Astrocyte of the cerebellum (primary cell): ENCODE results near the gene ATG5.

ENCODE experiments used
- DNase-seq: peaks from one replicate; pipeline ENCODE4 v3.0.0-alpha.2; 2011; ENCODE audit warnings: low read depth
- H3K4me3 ChIP-seq: 2 replicates; pipeline ENCODE4 v1.5.1; 2011; ENCODE audit warnings: mild to moderate bottlenecking, low read depth, low read length, moderate library complexity
- in situ Hi-C: cut with HindIII; loops from 2 replicates; pipeline ENCODE4 v1.10.0; 2017; ENCODE audit warnings: low sequenced_read_pairs
- TF ChIP-seq, protein P1 (sequence below): IDR thresholded peaks from 2 replicates; pipeline ENCODE4 v1.5.1; 2012; ENCODE audit warnings: low read length, low read depth, moderate library complexity, mild to moderate bottlenecking; ENCODE audit errors: missing control alignments

The ATG5 gene

GRCh38 chr6:106293116-106293515 is 32.4 kb downstream of the ATG5 start:
- DNase-seq: no peak
- no peak overlapping the region for H3K4me3 ChIP-seq
- in situ Hi-C loops: no loop called here
- TF ChIP-seq, protein P1, sequence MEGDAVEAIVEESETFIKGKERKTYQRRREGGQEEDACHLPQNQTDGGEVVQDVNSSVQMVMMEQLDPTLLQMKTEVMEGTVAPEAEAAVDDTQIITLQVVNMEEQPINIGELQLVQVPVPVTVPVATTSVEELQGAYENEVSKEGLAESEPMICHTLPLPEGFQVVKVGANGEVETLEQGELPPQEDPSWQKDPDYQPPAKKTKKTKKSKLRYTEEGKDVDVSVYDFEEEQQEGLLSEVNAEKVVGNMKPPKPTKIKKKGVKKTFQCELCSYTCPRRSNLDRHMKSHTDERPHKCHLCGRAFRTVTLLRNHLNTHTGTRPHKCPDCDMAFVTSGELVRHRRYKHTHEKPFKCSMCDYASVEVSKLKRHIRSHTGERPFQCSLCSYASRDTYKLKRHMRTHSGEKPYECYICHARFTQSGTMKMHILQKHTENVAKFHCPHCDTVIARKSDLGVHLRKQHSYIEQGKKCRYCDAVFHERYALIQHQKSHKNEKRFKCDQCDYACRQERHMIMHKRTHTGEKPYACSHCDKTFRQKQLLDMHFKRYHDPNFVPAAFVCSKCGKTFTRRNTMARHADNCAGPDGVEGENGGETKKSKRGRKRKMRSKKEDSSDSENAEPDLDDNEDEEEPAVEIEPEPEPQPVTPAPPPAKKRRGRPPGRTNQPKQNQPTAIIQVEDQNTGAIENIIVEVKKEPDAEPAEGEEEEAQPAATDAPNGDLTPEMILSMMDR: no peak

DNA sequence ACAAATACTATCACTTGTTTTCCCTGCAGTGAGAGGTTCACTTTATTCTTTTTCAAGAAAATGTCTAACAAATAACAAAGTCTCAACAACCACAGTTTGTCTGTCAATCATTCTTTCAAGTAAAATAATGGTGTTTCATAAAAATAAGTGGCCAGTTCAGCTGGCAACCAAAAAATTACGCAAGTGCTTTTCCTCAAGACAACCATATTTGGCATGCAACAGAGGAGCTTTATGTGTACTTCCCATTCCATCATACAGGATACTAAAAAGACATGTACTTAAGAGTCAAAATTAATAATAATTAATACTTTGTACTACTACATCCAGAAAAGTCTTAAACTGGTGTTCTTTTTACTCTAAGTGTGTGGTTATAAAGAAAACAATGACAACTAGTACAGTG is 34.6 kb downstream of the ATG5 start:
- in situ Hi-C loops: no loop called here
- TF ChIP-seq, protein P1: no peak
- no peak overlapping the region for H3K4me3 ChIP-seq
- no peak for DNase-seq

GRCh38 chr6:106290032-106290431 is 35.5 kb downstream of the ATG5 start:
- TF ChIP-seq, protein P1: no peak
- in situ Hi-C loops: no loop called here
- DNase-seq: no peak
- H3K4me3 ChIP-seq: no peak overlapping the region

DNA sequence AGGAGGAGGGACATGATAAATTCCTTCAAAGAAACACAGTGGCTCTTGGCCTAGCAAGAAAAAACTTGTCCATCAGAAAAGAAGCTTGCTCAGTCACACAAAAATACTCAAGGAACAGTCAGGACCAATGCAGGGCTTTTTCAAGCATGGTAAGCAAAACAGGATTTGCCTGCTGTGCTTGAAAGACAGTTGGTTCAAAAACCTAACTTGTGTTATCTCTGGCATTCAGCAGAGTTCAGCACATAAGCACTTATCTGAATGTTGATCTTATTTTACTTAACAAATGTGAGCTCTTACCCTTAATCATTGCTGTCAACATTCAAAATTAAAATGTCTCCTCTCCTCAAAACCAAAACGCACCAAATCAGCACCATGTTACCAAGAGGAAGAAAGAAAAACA is 38.3 kb downstream of the ATG5 start:
- TF ChIP-seq, protein P1: no peak
- in situ Hi-C loops: no loop called here
- no peak for DNase-seq
- no peak overlapping the region for H3K4me3 ChIP-seq

DNA sequence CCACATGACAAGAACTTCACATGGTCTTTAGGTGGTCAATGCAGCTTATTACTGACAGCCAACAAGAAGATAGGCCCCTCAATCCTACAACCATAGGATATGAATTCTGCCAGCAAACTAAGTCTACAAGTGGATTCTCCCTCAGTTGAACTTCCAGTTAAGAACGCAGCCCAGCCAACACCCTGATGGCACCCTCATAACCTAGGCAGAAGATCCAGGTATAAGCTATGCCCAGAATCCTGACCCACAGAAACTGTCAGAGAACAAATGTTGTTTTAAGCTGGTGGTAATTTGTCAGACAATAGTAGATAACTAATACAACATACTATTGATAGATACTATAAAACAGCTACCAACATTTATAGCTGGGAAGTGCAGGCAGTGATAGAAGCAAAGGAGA is 38.8 kb downstream of the ATG5 start:
- no peak for DNase-seq
- H3K4me3 ChIP-seq: no peak overlapping the region
- TF ChIP-seq, protein P1: no peak
- in situ Hi-C loops: no loop called here

- DNase-seq: no peak
- TF ChIP-seq, protein P1: no peak
- H3K4me3 ChIP-seq: no peak overlapping the region
- in situ Hi-C loops: no loop called here
These were observed 42.1 kb downstream of the ATG5 start for GRCh38 chr6:106283481-106283880.

GRCh38 chr6:106281661-106282060 is 43.9 kb downstream of the ATG5 start:
- H3K4me3 ChIP-seq: no peak overlapping the region
- in situ Hi-C loops: no loop called here
- no peak for DNase-seq
- TF ChIP-seq, protein P1: no peak
